ENCODE results near the gene OR5AP2. TPM values are rescaled to one million over a fixed set of nuclear protein-coding genes. Genes with fewer than 3 reads are reported as not detected.
"Not testable (repeated sequence)": the region's sequence is repeated elsewhere in the genome, so short reads cannot be mapped to it uniquely, and the experiment has no call there.

OR5AP2 gene
- total RNA-seq (not detected), polyA plus RNA-seq (ENCODE audit: insufficient read depth, low read depth, low replicate concordance) (not detected)
- long read RNA-seq, donor 1, result 0 reads
- long read RNA-seq, donor 2, result 0 reads
- long read RNA-seq, donor 3, result 0 reads
- long read RNA-seq, donor 4, result 0 reads
- long read RNA-seq, donor 5, result 0 reads
- long read RNA-seq, donor 6, result 0 reads
- long read RNA-seq, donor 7, result 0 reads
- long read RNA-seq, donor 8, result 0 reads
- long read RNA-seq, donor 9, result 0 reads
- long read RNA-seq, donor 10, result 0 reads

- no peaks in the 10 kb centered on the region for H3K36me3 ChIP-seq (ENCODE audit: control insufficient read depth in 2 of 3, insufficient read depth in 3 of 3, low read length in 3 of 3)
- no peak for DNase-seq
- intact Hi-C loops (cut with DNase I), result no loop called here
- H3K9me3 ChIP-seq (ENCODE audit: control insufficient read depth in 2 of 3, insufficient read depth in 1 of 3, low read length in 3 of 3), result no peaks in the 10 kb centered on the region
- H3K27ac ChIP-seq (ENCODE audit: low read depth in 2 of 2, low read length in 2 of 2), result no peak within 1 kb of the TSS
- TF ChIP-seq CTCF (IDR thresholded peaks at IDR 0.05; ENCODE audit: borderline replicate concordance, extremely low read depth, insufficient read depth), result no peak
- no peaks in the 10 kb centered on the region for H3K27me3 ChIP-seq (ENCODE audit: control insufficient read depth, insufficient read depth, low read length)
- H3K9ac ChIP-seq (ENCODE audit: low read length in 3 of 3), result no peak within 1 kb of the TSS
- no peak within 1 kb of the TSS for H3K4me3 ChIP-seq (ENCODE audit: low read length in 3 of 3)
- H3K4me1 ChIP-seq (ENCODE audit: control insufficient read depth in 2 of 3, insufficient read depth in 2 of 3, low read depth in 1 of 3, low read length in 3 of 3), result no peaks in the 10 kb centered on the region
- no peak for FAIRE-seq
Measured at GRCh38 chr11:56642339-56642738, at the start of gene OR5AP2. TSS of gene OR5AP2 (minus strand) at chr11:56642439. CDS start at chr11:56642439, 0 bp downstream.

DNA sequence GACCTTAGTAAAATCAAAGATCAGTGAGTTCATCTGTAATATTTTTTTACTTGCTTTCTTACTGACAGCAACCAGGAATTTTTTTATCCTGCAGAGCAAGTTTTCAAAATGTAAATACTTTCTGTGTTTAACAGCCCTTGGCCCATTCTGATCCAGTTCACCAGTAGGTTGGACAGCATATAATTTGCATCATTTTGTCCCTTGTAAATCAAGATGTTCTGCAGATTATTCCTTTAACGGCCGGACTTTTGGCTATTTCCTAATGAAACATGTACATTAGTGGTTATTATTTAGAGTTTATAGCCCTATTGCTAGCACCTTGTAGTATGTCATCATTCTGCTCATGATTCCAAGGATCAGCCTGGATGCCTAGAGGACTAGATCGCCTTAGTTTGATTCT is 48.9 kb upstream of the OR5AP2 start:
- H3K9ac ChIP-seq (ENCODE audit: low read length in 3 of 3); H3K36me3 ChIP-seq (ENCODE audit: control insufficient read depth in 2 of 3, insufficient read depth in 3 of 3, low read length in 3 of 3); intact Hi-C loops (cut with DNase I); H3K4me1 ChIP-seq (ENCODE audit: control insufficient read depth in 2 of 3, insufficient read depth in 2 of 3, low read depth in 1 of 3, low read length in 3 of 3); H3K27ac ChIP-seq (ENCODE audit: low read depth in 2 of 2, low read length in 2 of 2); H3K4me3 ChIP-seq (ENCODE audit: low read length in 3 of 3); H3K27me3 ChIP-seq (ENCODE audit: control insufficient read depth, insufficient read depth, low read length); DNase-seq; H3K9me3 ChIP-seq (ENCODE audit: control insufficient read depth in 2 of 3, insufficient read depth in 1 of 3, low read length in 3 of 3); FAIRE-seq: not testable (repeated sequence)

GRCh38 chr11:56688554-56689100 is 46.4 kb upstream of the OR5AP2 start:
- TF ChIP-seq CTCF (IDR thresholded peaks at IDR 0.05; ENCODE audit: borderline replicate concordance, extremely low read depth, insufficient read depth), result no peak
- no peaks in the 10 kb centered on the region for H3K36me3 ChIP-seq (ENCODE audit: control insufficient read depth in 2 of 3, insufficient read depth in 3 of 3, low read length in 3 of 3)
- H3K9me3 ChIP-seq (ENCODE audit: control insufficient read depth in 2 of 3, insufficient read depth in 1 of 3, low read length in 3 of 3), result no peaks in the 10 kb centered on the region
- no peak for DNase-seq
- no peak for FAIRE-seq
- H3K27ac ChIP-seq (ENCODE audit: low read depth in 2 of 2, low read length in 2 of 2), result no peak overlapping the region
- no peak overlapping the region for H3K9ac ChIP-seq (ENCODE audit: low read length in 3 of 3)
- no peaks in the 10 kb centered on the region for H3K27me3 ChIP-seq (ENCODE audit: control insufficient read depth, insufficient read depth, low read length)
- H3K4me3 ChIP-seq (ENCODE audit: low read length in 3 of 3), result no peak overlapping the region
- intact Hi-C loops (cut with DNase I), result no loop called here
- no peaks in the 10 kb centered on the region for H3K4me1 ChIP-seq (ENCODE audit: control insufficient read depth in 2 of 3, insufficient read depth in 2 of 3, low read depth in 1 of 3, low read length in 3 of 3)

DNA sequence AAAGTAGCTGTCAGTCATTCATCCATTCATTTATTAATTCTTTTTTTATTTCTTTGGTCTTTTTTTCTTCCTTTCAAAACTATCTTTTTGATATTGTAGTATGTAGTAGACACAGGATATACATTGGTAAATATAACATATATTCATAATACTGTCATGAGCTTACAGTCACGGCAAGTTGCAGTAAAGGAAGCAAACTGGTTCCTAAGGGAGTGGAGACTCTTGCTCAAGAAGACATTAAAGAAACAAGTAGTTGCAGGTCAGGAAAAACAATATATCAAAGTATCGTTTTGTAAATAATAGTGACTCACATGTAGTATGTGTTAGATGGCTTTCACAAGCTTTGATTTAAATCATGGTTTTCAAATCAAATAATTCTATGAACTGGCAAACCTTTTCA is 28.7 kb upstream of the OR5AP2 start:
- no peak for TF ChIP-seq CTCF (IDR thresholded peaks at IDR 0.05; ENCODE audit: borderline replicate concordance, extremely low read depth, insufficient read depth)
- Histone ChIP-seq H3K9me3 (ENCODE audit: control insufficient read depth in 2 of 3, insufficient read depth in 1 of 3, low read length in 3 of 3) (no peaks in the 10 kb centered on the region), H3K9ac (ENCODE audit: low read length in 3 of 3) (no peak overlapping the region), H3K4me1 (ENCODE audit: control insufficient read depth in 2 of 3, insufficient read depth in 2 of 3, low read depth in 1 of 3, low read length in 3 of 3) (no peaks in the 10 kb centered on the region), H3K36me3 (ENCODE audit: control insufficient read depth in 2 of 3, insufficient read depth in 3 of 3, low read length in 3 of 3) (no peaks in the 10 kb centered on the region), H3K4me3 (ENCODE audit: low read length in 3 of 3) (no peak overlapping the region), H3K27me3 (ENCODE audit: control insufficient read depth, insufficient read depth, low read length) (no peaks in the 10 kb centered on the region), H3K27ac (ENCODE audit: low read depth in 2 of 2, low read length in 2 of 2) (no peak overlapping the region)
- intact Hi-C loops (cut with DNase I), result no loop called here
- FAIRE-seq, result no peak
- DNase-seq, result no peak
